ENCODE measurements around the gene WDFY4. TPM values are rescaled to one million over a fixed set of nuclear protein-coding genes. Genes with fewer than 3 reads are reported as not detected.

Gene WDFY4
- total and polyA plus RNA-seq, 2 experiments from 2014 or later: 0.14 TPM; not detected in 1

- Histone ChIP-seq H3K27ac (ENCODE audit: low read depth) (no peak overlapping the region), H3K79me2 (replicated peaks; ENCODE audit: insufficient read depth) (no peaks in the 10 kb centered on the region), H3K4me1 (ENCODE audit: insufficient read depth) (peaks cover 7% of the 10 kb centered on the region; the same call in 1 of the 2 replicates), H2AFZ (0 out of 2 replicates have a peak overlapping the region, but pooled peaks have one; percentile 43), H3K9me2 (ENCODE audit: insufficient read depth) (no peaks in the 10 kb centered on the region), H3K36me3 (ENCODE audit: insufficient read depth) (no peaks in the 10 kb centered on the region), H4K20me1 (replicated peaks; ENCODE audit: insufficient read depth) (no peaks in the 10 kb centered on the region), H3K4me2 (no peak overlapping the region), H3K4me3 (no peak overlapping the region), H3K27me3 (ENCODE audit: insufficient read depth) (no peaks in the 10 kb centered on the region), H3F3A (replicated peaks; ENCODE audit: low read depth) (no peaks in the 10 kb centered on the region)
- H3K4me3 Mint-ChIP-seq: no peak overlapping the region
- H3K27ac Mint-ChIP-seq: no peak overlapping the region
- DNase-seq (ENCODE audit: low spot score): no peak
- no peak for ATAC-seq
- H3K9me3 Mint-ChIP-seq: no peaks in the 10 kb centered on the region; the same call in 2 of the 3 replicates
- H3K27me3 Mint-ChIP-seq (ENCODE audit: insufficient read depth, low read depth, poor library complexity): peaks cover 3% of the 10 kb centered on the region
- TF ChIP-seq JUNB (IDR thresholded peaks at IDR 0.05; ENCODE audit: unreplicated experiment) (no peak), EZH2phosphoT487 (IDR thresholded peaks at IDR 0.05; ENCODE audit: unreplicated experiment) (no peak), EZH2 (IDR thresholded peaks at IDR 0.05; ENCODE audit: low read depth, unreplicated experiment) (no peak), ZNF114 (CRISPR knock-in tag; IDR thresholded peaks at IDR 0.05) (no peak), ETS1 (IDR thresholded peaks at IDR 0.05) (no peak), ZNF331 (CRISPR knock-in tag; IDR thresholded peaks at IDR 0.05; ENCODE audit: low read depth) (no peak), ZNF462 (CRISPR knock-in tag; IDR thresholded peaks at IDR 0.05) (no peak), NANOG (IDR thresholded peaks at IDR 0.05; ENCODE audit: borderline replicate concordance) (no peak), POLR2AphosphoS5 (IDR thresholded peaks at IDR 0.05; ENCODE audit: low read depth) (no peak), CREB1 (CRISPR knock-in tag; IDR thresholded peaks at IDR 0.05; ENCODE audit: low read depth) (no peak), CTCF (conservative IDR thresholded peaks at IDR 0.05; ENCODE audit: low read depth in 2 of 2) (no peak), REST (IDR thresholded peaks at IDR 0.05; ENCODE audit: unreplicated experiment) (no peak), STAT1 (IDR thresholded peaks at IDR 0.05; ENCODE audit: unreplicated experiment) (no peak)
- no peaks in the 10 kb centered on the region for H3K36me3 Mint-ChIP-seq (ENCODE audit: low read depth)
- H3K4me1 Mint-ChIP-seq: peaks cover 13% of the 10 kb centered on the region
These were observed 83.6 kb downstream of the WDFY4 start for GRCh38 chr10:48768144-48768766.
